ENCODE measurements around the gene DEPP1. TPM values are rescaled to one million over a fixed set of nuclear protein-coding genes. Genes with fewer than 3 reads are reported as not detected.

DEPP1 gene
- total and polyA plus RNA-seq, 2 of the 13 experiments (the other 11 are each of a cell fraction or from before 2014, with no cell fraction given) = 14.8 to 270 TPM

GRCh38 chr10:44960482-44961229, 18.0 kb downstream of the DEPP1 start (continued):
- TF ChIP-seq PBX2 (CRISPR knock-in tag; IDR thresholded peaks at IDR 0.05) (0 out of 2 replicates have a peak, but pooled peaks have one; percentile 46), E2F1 (CRISPR knock-in tag; IDR thresholded peaks at IDR 0.05) (no peak), ZNF530 (CRISPR knock-in tag; IDR thresholded peaks at IDR 0.05; ENCODE audit: low read depth) (no peak), TEAD2 (CRISPR knock-in tag; IDR thresholded peaks at IDR 0.05) (no peak), ZNF605 (CRISPR knock-in tag; IDR thresholded peaks at IDR 0.05) (no peak), ZNF766 (CRISPR knock-in tag; IDR thresholded peaks at IDR 0.05; ENCODE audit: borderline replicate concordance) (no peak), RBM39 (IDR thresholded peaks at IDR 0.05; ENCODE audit: low read depth, low read length, poor library complexity, severe bottlenecking) (no peak), PLRG1 (conservative IDR thresholded peaks at IDR 0.05) (no peak), PRDM10 (CRISPR knock-in tag; IDR thresholded peaks at IDR 0.05; ENCODE audit: low read depth) (no peak), SP140L (CRISPR knock-in tag; IDR thresholded peaks at IDR 0.05; ENCODE audit: borderline replicate concordance) (no peak), ZNF720 (CRISPR knock-in tag; IDR thresholded peaks at IDR 0.05) (no peak), RFX5 (IDR thresholded peaks at IDR 0.05; ENCODE audit: low read depth, low read length) (no peak), ZNF251 (CRISPR knock-in tag; IDR thresholded peaks at IDR 0.05) (no peak), ZNF264 (CRISPR knock-in tag; IDR thresholded peaks at IDR 0.05) (peak; percentile 24; the same call in 1 of the 2 replicates), ZNF709 (CRISPR knock-in tag; IDR thresholded peaks at IDR 0.05) (no peak), TRIM22 (IDR thresholded peaks at IDR 0.05) (no peak), NCOA2 (CRISPR knock-in tag; IDR thresholded peaks at IDR 0.05) (no peak), SPEN (CRISPR knock-in tag; IDR thresholded peaks at IDR 0.05; ENCODE audit: low read depth) (0 out of 2 replicates have a peak, but pooled peaks have one; percentile 9), XBP1 (CRISPR knock-in tag; IDR thresholded peaks at IDR 0.05) (no peak), ZNF460 (CRISPR knock-in tag; IDR thresholded peaks at IDR 0.05; ENCODE audit: borderline replicate concordance) (no peak), ZBTB14 (CRISPR knock-in tag; IDR thresholded peaks at IDR 0.05) (no peak), KLF9 (CRISPR knock-in tag; IDR thresholded peaks at IDR 0.05; ENCODE audit: low read depth) (no peak), SRY (CRISPR knock-in tag; IDR thresholded peaks at IDR 0.05) (no peak)
